Tibial artery (tissue), 4 donors: Measurements from ENCODE around the gene LRRFIP1.

ENCODE experiments used
- DNase-seq, 2 donors: peaks; one replicate each; pipeline ENCODE4 v3.0.0-alpha.2; 2019
- H3K27ac ChIP-seq, 2 donors: fragments of 200-600 bp; sonication (generic) in 1 of 2; 1 replicate in 1 of 2; 2 replicates in 1 of 2; pipeline ENCODE4 v1.5.1; 2018 to 2019; ENCODE audit warnings: mild to moderate bottlenecking in 1 of 2
- H3K27me3 ChIP-seq, 2 donors: fragments of 200-600 bp; sonication (generic) in 1 of 2; one replicate each; pipeline versions ENCODE4 v1.5.1 to v1.6.0; 2016 to 2019
- H3K36me3 ChIP-seq, 3 donors: fragments of 200-600 bp; sonication (generic) in 2 of 3; one replicate each; pipeline ENCODE4 v1.5.1; 2016 to 2019; ENCODE audit warnings: mild to moderate bottlenecking in 2 of 3
- H3K4me1 ChIP-seq, 4 donors: fragments of 200-600 bp; sonication (generic) in 2 of 4; 1 replicate in 3 of 4; 2 replicates in 1 of 4; pipeline ENCODE4 v1.5.1; 2016 to 2019
- H3K4me3 ChIP-seq, 2 donors: fragments of 200-600 bp; sonication (generic) in 1 of 2; 1 replicate in 1 of 2; 2 replicates in 1 of 2; pipeline ENCODE4 v1.5.1; 2018 to 2019; ENCODE audit warnings: mild to moderate bottlenecking in 2 of 2
- H3K9me3 ChIP-seq, 3 donors: fragments of 200-600 bp; sonication (generic) in 1 of 3; one replicate each; pipeline ENCODE4 v1.5.1; 2016 to 2019
- CTCF ChIP-seq, 2 experiments: fragments of 200-600 bp in 1 of 2; fragments of 450-650 bp in 1 of 2; IDR thresholded peaks; one replicate each; pipeline ENCODE4 v1.5.1; 2017 to 2019; ENCODE audit warnings: antibody characterized with exemption in 2 of 2, mild to moderate bottlenecking in 1 of 2, moderate library complexity in 1 of 2
- intact Hi-C: fragments of 100-400 bp; cut with DNase I; formaldehyde crosslinking; loops from one replicate; pipeline ENCODE4 v1.15.0; 2023; ENCODE audit warnings: low total_unique reads

LRRFIP1 gene

GRCh38 chr2:237797253-237797652 lies 169.9 kb downstream of the LRRFIP1 start:
- H3K4me3 ChIP-seq, result no peak overlapping the region
- DNase-seq, result no peak
- no peak for TF ChIP-seq CTCF (IDR thresholded peaks at IDR 0.05)
- H3K27ac ChIP-seq, result no peak overlapping the region
- H3K36me3 ChIP-seq, result no peaks in the 10 kb centered on the region
- H3K4me1 ChIP-seq, result no peaks in the 10 kb centered on the region
- no peaks in the 10 kb centered on the region for H3K27me3 ChIP-seq
- H3K9me3 ChIP-seq, result peaks cover 0 to 5% (median 2%) of the 10 kb centered on the region in 3 donors
- intact Hi-C loops, result no loop called here

DNA sequence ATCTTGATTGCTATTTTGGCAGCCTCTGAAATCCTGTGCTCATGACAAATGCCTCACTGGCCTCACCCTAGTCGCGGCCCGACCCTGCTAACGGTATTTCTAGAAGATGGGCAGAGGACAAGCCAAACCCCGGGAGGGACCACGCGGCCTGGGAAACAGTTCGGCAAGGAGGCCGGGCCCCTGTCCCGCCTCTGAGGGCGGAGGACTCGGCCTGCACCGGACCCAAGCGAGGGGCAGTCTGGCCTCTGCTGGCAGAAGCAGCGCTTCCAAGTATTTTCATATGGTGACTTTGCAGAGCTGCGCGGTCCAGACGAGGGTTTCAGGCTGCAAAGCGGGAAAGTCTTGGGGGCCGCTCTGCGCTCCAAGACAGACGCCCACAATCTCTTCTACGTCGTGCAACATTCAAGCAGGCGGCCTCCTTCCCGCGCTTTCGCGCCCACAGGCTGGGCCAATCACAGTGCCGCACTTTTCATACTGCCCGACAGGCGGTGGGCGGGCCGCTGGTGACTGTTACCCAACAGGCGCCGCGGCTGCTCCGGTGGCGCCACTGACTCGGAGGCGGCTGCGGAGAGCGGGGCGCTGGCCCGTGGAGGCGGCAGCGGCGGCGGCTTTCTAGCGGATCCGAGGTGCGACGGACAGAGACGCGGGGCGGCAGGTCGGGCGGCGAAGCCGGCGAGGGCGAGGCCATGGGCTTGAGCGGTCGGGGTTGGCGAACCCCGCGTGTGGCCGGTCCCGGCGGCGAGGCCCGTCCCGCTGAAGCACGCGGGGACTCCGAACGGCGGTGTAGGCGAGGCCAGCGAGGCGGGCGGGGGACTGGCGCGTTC lies 171.1 kb downstream of the LRRFIP1 start, which contains the start of gene RBM44:
Gene RBM44, plus strand, starts transcription at position 544 of the 824 bp plus-strand sequence. CDS start 14,831 bp downstream, outside the sequence.
- intact Hi-C loops, result no loop called here
- no peaks in the 10 kb centered on the region for H3K36me3 ChIP-seq
- no peak for DNase-seq
- peaks cover 0 to 5% (median 2%) of the 10 kb centered on the region in 3 donors for H3K9me3 ChIP-seq
- no peaks in the 10 kb centered on the region for H3K27me3 ChIP-seq
- no peaks in the 10 kb centered on the region for H3K4me1 ChIP-seq
- no peak within 1 kb of the TSS for H3K27ac ChIP-seq
- no peak for TF ChIP-seq CTCF (IDR thresholded peaks at IDR 0.05)
- H3K4me3 ChIP-seq, result no peak within 1 kb of the TSS

GRCh38 chr2:237799060-237799428 lies 171.7 kb downstream of the LRRFIP1 start:
- intact Hi-C loops, result no loop called here
- H3K4me3 ChIP-seq, result no peak overlapping the region
- no peaks in the 10 kb centered on the region for H3K4me1 ChIP-seq
- no peak for TF ChIP-seq CTCF (IDR thresholded peaks at IDR 0.05)
- H3K27ac ChIP-seq, result no peak overlapping the region
- no peaks in the 10 kb centered on the region for H3K36me3 ChIP-seq
- no peaks in the 10 kb centered on the region for H3K27me3 ChIP-seq
- DNase-seq, result no peak
- peaks cover 0 to 5% (median 2%) of the 10 kb centered on the region in 3 donors for H3K9me3 ChIP-seq

GRCh38 chr2:237801466-237801865 lies 174.1 kb downstream of the LRRFIP1 start:
- Histone ChIP-seq H3K27ac (no peak overlapping the region), H3K4me1 (no peaks in the 10 kb centered on the region), H3K27me3 (no peaks in the 10 kb centered on the region), H3K36me3 (no peaks in the 10 kb centered on the region), H3K4me3 (no peak overlapping the region), H3K9me3 (peaks cover 0 to 5% (median 2%) of the 10 kb centered on the region in 3 donors)
- DNase-seq, result no peak
- no peak for TF ChIP-seq CTCF (IDR thresholded peaks at IDR 0.05)
- intact Hi-C loops, result no loop called here

- Histone ChIP-seq H3K9me3 (peaks cover 0 to 5% (median 0%) of the 10 kb centered on the region in 3 donors), H3K4me3 (no peak overlapping the region), H3K36me3 (no peaks in the 10 kb centered on the region), H3K27ac (no peak overlapping the region), H3K4me1 (no peaks in the 10 kb centered on the region), H3K27me3 (peaks cover 0 to 2% of the 10 kb centered on the region in 2 donors)
- DNase-seq, result no peak
- no peak for TF ChIP-seq CTCF (IDR thresholded peaks at IDR 0.05)
- intact Hi-C loops, result no loop called here
Measured at GRCh38 chr2:237806334-237806733, 178.9 kb downstream of the LRRFIP1 start.
